Skeletal muscle tissue (tissue), 4 donors: ENCODE measurements around the gene TUBA8. TPM values are rescaled to one million over a fixed set of nuclear protein-coding genes. Genes with fewer than 3 reads are reported as not detected.

ENCODE experiments used
- H3K27ac ChIP-seq: one replicate; pipeline ENCODE4 v1.7.0; 2013; ENCODE audit warnings: mild to moderate bottlenecking, low read depth, low read length, inconsistent platforms
- H3K27me3 ChIP-seq, 3 donors: one replicate each; pipeline ENCODE4 v1.7.0; 2013; ENCODE audit warnings: low read length in 3 of 3; ENCODE audit not compliant: control insufficient read depth in 3 of 3, insufficient read depth in 3 of 3
- H3K36me3 ChIP-seq, 3 donors: one replicate each; pipeline ENCODE4 v1.7.0; 2013; ENCODE audit warnings: low read length in 3 of 3; ENCODE audit not compliant: control insufficient read depth in 3 of 3, insufficient read depth in 3 of 3
- H3K4me1 ChIP-seq, 3 donors: one replicate each; pipeline ENCODE4 v1.7.0; 2013; ENCODE audit warnings: low read length in 3 of 3, mild to moderate bottlenecking in 3 of 3; ENCODE audit not compliant: control insufficient read depth in 3 of 3, insufficient read depth in 3 of 3
- H3K4me3 ChIP-seq, 3 donors: one replicate each; pipeline ENCODE4 v1.7.0; 2013; ENCODE audit warnings: low read length in 3 of 3
- H3K9ac ChIP-seq, 3 donors: one replicate each; pipeline ENCODE4 v1.7.0; 2013; ENCODE audit warnings: low read length in 3 of 3, mild to moderate bottlenecking in 3 of 3, moderate library complexity in 2 of 3, low read depth in 1 of 3
- H3K9me3 ChIP-seq, 3 donors: one replicate each; pipeline ENCODE4 v1.7.0; 2013; ENCODE audit warnings: low read length in 3 of 3; ENCODE audit not compliant: control insufficient read depth in 3 of 3
- total RNA-seq: library from RNA; depleted of rRNA; stranded (reverse); fragments of >200 nt; gene quantifications from one replicate; pipeline ENCODE4 v1.2.3, GENCODE V29; 2014
- donor health status: Osteomylitis.

TUBA8 gene
- total RNA-seq, 1 donor from 2014 or later = 21.9 TPM

- H3K27ac ChIP-seq = peak overlapping the region; percentile 86
These were observed 34.7 kb upstream of the TUBA8 start for GRCh38 chr22:18075720-18076497.

GRCh38 chr22:18077087-18077638, 33.4 kb upstream of the TUBA8 start:
- peaks cover 15 to 23% (median 20%) of the 10 kb centered on the region in 3 donors for H3K36me3 ChIP-seq
- peaks cover 34 to 41% (median 41%) of the 10 kb centered on the region in 3 donors for H3K4me1 ChIP-seq
- H3K4me3 ChIP-seq = peak overlapping the region; percentile 98
- H3K9me3 ChIP-seq = no peaks in the 10 kb centered on the region
- H3K27me3 ChIP-seq = no peaks in the 10 kb centered on the region
- peak overlapping the region; percentile 87 to 97 (median 96) for H3K9ac ChIP-seq
- peak overlapping the region; percentile 86 for H3K27ac ChIP-seq

More at GRCh38 chr22:18075720-18076497, 34.7 kb upstream of the TUBA8 start:
- Histone ChIP-seq H3K9ac (peak overlapping the region; percentile 22 to 97 (median 87)), H3K4me1 (peaks cover 37 to 54% (median 46%) of the 10 kb centered on the region in 3 donors), H3K9me3 (no peaks in the 10 kb centered on the region), H3K4me3 (peak overlapping the region; percentile 13 to 98 (median 24)), H3K27me3 (no peaks in the 10 kb centered on the region), H3K36me3 (peaks cover 5 to 13% (median 13%) of the 10 kb centered on the region in 3 donors)

- H3K9me3 ChIP-seq = no peaks in the 10 kb centered on the region
- H3K4me3 ChIP-seq = peak within 1 kb of the TSS; percentile 98
- peaks cover 19 to 29% (median 20%) of the 10 kb centered on the region in 3 donors for H3K36me3 ChIP-seq
- peaks cover 34 to 37% (median 36%) of the 10 kb centered on the region in 3 donors for H3K4me1 ChIP-seq
- H3K27ac ChIP-seq = peak within 1 kb of the TSS; percentile 86
- H3K9ac ChIP-seq = peak within 1 kb of the TSS; percentile 87 to 97 (median 96)
- H3K27me3 ChIP-seq = no peaks in the 10 kb centered on the region
These were observed 32.8 kb upstream of the TUBA8 start, which contains the start of gene PEX26 for GRCh38 chr22:18077639-18078328. Gene PEX26 (plus strand): TSS chr22:18077990. CDS start chr22:18078377, 387 bp downstream.

- Histone ChIP-seq H3K36me3 (peaks cover 26 to 34% (median 27%) of the 10 kb centered on the region in 3 donors), H3K27ac (peak overlapping the region; percentile 86), H3K9me3 (no peaks in the 10 kb centered on the region), H3K4me3 (peak overlapping the region; percentile 98), H3K9ac (peak overlapping the region; percentile 87 to 97 (median 94)), H3K27me3 (no peaks in the 10 kb centered on the region), H3K4me1 (peaks cover 34 to 37% (median 36%) of the 10 kb centered on the region in 3 donors)
These were observed 32.1 kb upstream of the TUBA8 start for GRCh38 chr22:18078329-18079041.

DNA sequence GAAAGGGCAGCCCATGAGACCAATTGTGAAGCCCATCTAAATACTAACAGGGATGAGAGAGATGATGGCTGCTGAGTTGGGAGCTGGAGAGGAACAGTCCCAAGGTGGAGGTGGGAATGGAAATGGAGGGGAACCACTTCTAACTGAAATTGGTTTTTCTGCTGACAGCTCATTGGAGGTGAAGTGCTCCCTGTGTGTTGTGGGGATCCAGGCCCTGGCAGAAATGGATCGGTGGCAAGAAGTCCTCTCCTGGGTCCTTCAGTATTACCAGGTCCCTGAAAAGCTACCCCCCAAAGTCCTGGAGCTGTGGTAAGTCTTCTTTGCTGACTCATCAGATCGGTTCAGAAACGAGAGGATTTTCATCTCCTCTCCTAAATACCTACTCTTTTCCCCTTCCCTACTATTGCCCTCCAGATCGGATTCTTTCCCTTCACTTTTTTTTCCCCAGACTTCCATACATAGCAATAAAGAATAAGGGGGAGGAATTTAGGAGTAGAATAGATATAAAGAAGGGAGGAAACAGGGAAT, 30.8 kb upstream of the TUBA8 start:
- peak overlapping the region in 1 of 3 donors; percentile 7 for H3K9ac ChIP-seq
- no peaks in the 10 kb centered on the region for H3K27me3 ChIP-seq
- H3K9me3 ChIP-seq = no peaks in the 10 kb centered on the region
- no peak overlapping the region for H3K27ac ChIP-seq
- H3K36me3 ChIP-seq = peaks cover 31 to 39% (median 31%) of the 10 kb centered on the region in 3 donors
- no peak overlapping the region for H3K4me3 ChIP-seq
- peaks cover 34 to 37% (median 36%) of the 10 kb centered on the region in 3 donors for H3K4me1 ChIP-seq

GRCh38 chr22:18081416-18081815, 29.2 kb upstream of the TUBA8 start:
- Histone ChIP-seq H3K9ac (no peak overlapping the region), H3K27me3 (no peaks in the 10 kb centered on the region), H3K4me1 (peaks cover 22 to 26% (median 23%) of the 10 kb centered on the region in 3 donors), H3K27ac (no peak overlapping the region), H3K9me3 (no peaks in the 10 kb centered on the region), H3K4me3 (no peak overlapping the region), H3K36me3 (peaks cover 36 to 45% (median 41%) of the 10 kb centered on the region in 3 donors)

GRCh38 chr22:18082467-18082866, 28.1 kb upstream of the TUBA8 start:
- Histone ChIP-seq H3K4me3 (no peak overlapping the region), H3K27me3 (no peaks in the 10 kb centered on the region), H3K36me3 (peaks cover 40 to 49% (median 49%) of the 10 kb centered on the region in 3 donors), H3K9me3 (no peaks in the 10 kb centered on the region), H3K9ac (no peak overlapping the region), H3K27ac (no peak overlapping the region), H3K4me1 (peaks cover 12 to 15% (median 15%) of the 10 kb centered on the region in 3 donors)

DNA sequence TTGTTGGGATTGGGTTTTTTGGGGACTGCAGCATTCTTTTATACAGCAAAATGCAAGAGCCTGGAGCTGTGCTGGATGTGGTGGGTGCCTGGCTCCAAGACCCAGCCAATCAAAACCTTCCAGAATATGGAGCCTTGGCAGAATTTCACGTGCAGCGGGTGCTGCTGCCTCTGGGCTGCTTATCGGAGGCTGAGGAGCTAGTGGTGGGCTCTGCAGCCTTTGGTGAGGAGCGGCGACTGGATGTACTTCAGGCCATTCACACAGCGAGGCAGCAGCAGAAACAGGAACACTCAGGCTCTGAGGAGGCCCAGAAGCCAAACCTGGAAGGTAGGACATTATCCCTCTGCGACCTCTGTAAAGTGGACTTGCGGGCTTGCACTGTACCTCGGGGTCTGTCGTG, 27.2 kb upstream of the TUBA8 start:
- H3K4me1 ChIP-seq = peaks cover 9 to 22% (median 17%) of the 10 kb centered on the region in 3 donors
- H3K36me3 ChIP-seq = peaks cover 47 to 58% (median 57%) of the 10 kb centered on the region in 3 donors
- H3K27me3 ChIP-seq = no peaks in the 10 kb centered on the region
- no peaks in the 10 kb centered on the region for H3K9me3 ChIP-seq
- H3K27ac ChIP-seq = no peak overlapping the region
- H3K9ac ChIP-seq = no peak overlapping the region
- H3K4me3 ChIP-seq = no peak overlapping the region

DNA sequence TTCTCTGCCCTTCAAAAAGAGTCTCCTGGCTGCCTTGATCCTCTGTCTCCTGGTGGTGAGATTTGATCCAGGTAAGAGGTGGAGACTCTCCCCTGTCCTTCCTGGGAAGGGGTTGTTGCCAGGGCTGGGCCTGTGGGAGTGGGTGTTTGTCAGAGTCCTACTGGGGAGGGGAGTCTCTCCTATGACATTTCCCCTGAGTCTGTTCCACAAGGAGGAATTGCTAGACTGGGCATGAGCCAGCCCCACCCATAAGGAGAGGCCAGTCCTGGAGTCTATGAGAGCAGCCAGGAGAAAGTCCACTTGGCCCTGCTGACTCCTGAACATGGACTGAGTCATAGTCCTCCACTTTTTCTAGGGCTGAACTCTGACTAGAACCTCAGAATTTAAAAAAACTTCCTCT, 25.4 kb upstream of the TUBA8 start:
- peaks cover 46 to 60% (median 53%) of the 10 kb centered on the region in 3 donors for H3K36me3 ChIP-seq

More for the DNA sequence above, 25.4 kb upstream of the TUBA8 start:
- Histone ChIP-seq H3K9ac (no peak overlapping the region), H3K4me3 (no peak overlapping the region), H3K4me1 (peaks cover 9 to 26% (median 14%) of the 10 kb centered on the region in 3 donors), H3K27me3 (no peaks in the 10 kb centered on the region), H3K9me3 (no peaks in the 10 kb centered on the region), H3K27ac (no peak overlapping the region)
